ENCODE results near the gene CPA1. TPM values are rescaled to one million over a fixed set of nuclear protein-coding genes. Genes with fewer than 3 reads are reported as not detected.
A peak's percentile ranks its signal among the peaks of the same experiment; 100 is the strongest.

CPA1 gene
- polyA plus RNA-seq, 4 donors, result 0.28 to 12.7 (median 8.9) TPM

DNA sequence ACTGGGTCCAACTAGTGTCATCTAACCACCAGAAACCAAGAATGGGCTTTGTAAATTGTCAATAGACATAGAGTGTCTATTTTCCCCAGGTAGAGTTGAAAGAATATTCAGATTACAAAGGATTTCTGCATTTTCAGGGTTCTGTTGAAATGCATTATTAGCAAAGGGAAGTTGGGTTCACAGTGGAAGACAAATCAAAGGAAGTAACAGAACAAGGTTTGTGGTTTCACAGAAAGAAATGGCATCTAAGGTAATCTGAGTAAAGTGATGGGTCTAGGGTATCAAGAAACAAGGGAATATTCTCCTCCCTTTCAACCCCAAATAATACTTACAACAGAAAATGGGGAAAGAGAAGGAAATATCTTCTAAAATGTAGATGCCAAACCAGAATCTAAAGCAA lies 34.7 kb downstream of the CPA1 start:
- H3K4me3 ChIP-seq (ENCODE audit: low read depth in 1 of 3, low read length in 3 of 3), result no peak overlapping the region
- H3K9me3 ChIP-seq (ENCODE audit: control insufficient read depth in 2 of 2, insufficient read depth in 1 of 2, low read depth in 1 of 2, low read length in 1 of 2), result no peaks in the 10 kb centered on the region
- H3K27ac ChIP-seq (ENCODE audit: low read depth in 1 of 3, low read length in 2 of 3), result no peak overlapping the region
- DNase-seq (no peak), FAIRE-seq (no peak)
- H3K27me3 ChIP-seq (ENCODE audit: control insufficient read depth in 3 of 3, insufficient read depth in 3 of 3, low read length in 3 of 3), result no peaks in the 10 kb centered on the region
- H3K4me1 ChIP-seq (ENCODE audit: control insufficient read depth in 3 of 3, insufficient read depth in 2 of 3, low read depth in 1 of 3, low read length in 2 of 3), result peaks cover 0 to 4% (median 0%) of the 10 kb centered on the region in 3 donors
- H3K36me3 ChIP-seq (ENCODE audit: control insufficient read depth in 3 of 3, insufficient read depth in 2 of 3, low read depth in 1 of 3, low read length in 3 of 3), result peaks cover 0 to 2% (median 0%) of the 10 kb centered on the region in 3 donors

DNA sequence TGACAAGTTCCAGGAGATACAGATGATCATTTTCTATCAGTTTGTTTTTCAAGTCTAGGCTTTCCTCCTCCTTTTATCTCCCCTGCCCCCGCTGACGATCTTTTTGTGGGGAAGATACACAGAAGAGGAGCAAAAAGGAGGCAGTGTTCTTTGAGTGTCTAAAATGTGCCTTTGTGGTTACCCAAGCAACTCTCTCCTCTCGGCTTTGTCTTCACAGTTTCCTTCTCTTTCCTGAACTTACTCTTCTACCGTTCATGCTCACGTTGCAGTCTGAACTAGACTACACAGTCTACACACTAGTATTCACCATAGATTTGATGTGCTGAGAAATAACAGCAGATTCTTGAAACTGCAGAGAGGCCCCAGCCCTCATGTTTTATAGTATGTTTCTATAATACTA lies 36.9 kb downstream of the CPA1 start:
- H3K27ac ChIP-seq (ENCODE audit: low read depth in 1 of 3, low read length in 2 of 3), result no peak overlapping the region
- no peak overlapping the region for H3K4me3 ChIP-seq (ENCODE audit: low read depth in 1 of 3, low read length in 3 of 3)
- H3K27me3 ChIP-seq (ENCODE audit: control insufficient read depth in 3 of 3, insufficient read depth in 3 of 3, low read length in 3 of 3), result no peaks in the 10 kb centered on the region
- H3K4me1 ChIP-seq (ENCODE audit: control insufficient read depth in 3 of 3, insufficient read depth in 2 of 3, low read depth in 1 of 3, low read length in 2 of 3), result peaks cover 0 to 9% (median 0%) of the 10 kb centered on the region in 3 donors
- 55 to 81% (median 61%) methylated on average over 5 of the region's 5 CpGs for WGBS, 3 donors
- FAIRE-seq (no peak), DNase-seq (no peak)
- H3K36me3 ChIP-seq (ENCODE audit: control insufficient read depth in 3 of 3, insufficient read depth in 2 of 3, low read depth in 1 of 3, low read length in 3 of 3), result peaks cover 0 to 3% (median 0%) of the 10 kb centered on the region in 3 donors
- H3K9me3 ChIP-seq (ENCODE audit: control insufficient read depth in 2 of 2, insufficient read depth in 1 of 2, low read depth in 1 of 2, low read length in 1 of 2), result no peaks in the 10 kb centered on the region

DNA sequence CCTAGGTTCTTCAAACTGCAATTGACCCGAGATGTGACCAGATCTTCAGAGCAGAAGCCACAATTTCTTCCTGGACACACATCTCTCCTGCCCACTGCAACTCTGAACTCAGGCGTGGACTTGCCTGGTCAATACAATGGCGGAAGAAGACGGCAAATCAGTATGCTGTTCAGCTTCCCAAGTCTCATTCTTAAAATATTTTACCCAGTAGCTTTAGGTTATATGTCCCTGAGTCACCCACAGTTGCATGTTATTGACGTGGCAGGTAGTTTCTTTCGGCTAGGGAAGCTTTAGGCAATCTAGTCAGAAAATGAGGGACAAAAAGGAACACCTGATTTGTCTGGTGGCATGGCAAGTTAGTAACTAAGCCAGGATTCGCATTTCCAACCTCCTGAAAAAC lies 38.0 kb downstream of the CPA1 start:
- Histone ChIP-seq H3K36me3 (ENCODE audit: control insufficient read depth in 3 of 3, insufficient read depth in 2 of 3, low read depth in 1 of 3, low read length in 3 of 3) (peaks cover 0 to 3% (median 0%) of the 10 kb centered on the region in 3 donors), H3K27ac (ENCODE audit: low read depth in 1 of 3, low read length in 2 of 3) (no peak overlapping the region), H3K27me3 (ENCODE audit: control insufficient read depth in 3 of 3, insufficient read depth in 3 of 3, low read length in 3 of 3) (no peaks in the 10 kb centered on the region), H3K9me3 (ENCODE audit: control insufficient read depth in 2 of 2, insufficient read depth in 1 of 2, low read depth in 1 of 2, low read length in 1 of 2) (no peaks in the 10 kb centered on the region), H3K4me1 (ENCODE audit: control insufficient read depth in 3 of 3, insufficient read depth in 2 of 3, low read depth in 1 of 3, low read length in 2 of 3) (peaks cover 0 to 11% (median 0%) of the 10 kb centered on the region in 3 donors), H3K4me3 (ENCODE audit: low read depth in 1 of 3, low read length in 3 of 3) (no peak overlapping the region)
- DNase-seq (no peak), FAIRE-seq (no peak)
- 96 to 99% (median 98%) methylated on average over 7 of the region's 7 CpGs for WGBS, 3 donors

DNA sequence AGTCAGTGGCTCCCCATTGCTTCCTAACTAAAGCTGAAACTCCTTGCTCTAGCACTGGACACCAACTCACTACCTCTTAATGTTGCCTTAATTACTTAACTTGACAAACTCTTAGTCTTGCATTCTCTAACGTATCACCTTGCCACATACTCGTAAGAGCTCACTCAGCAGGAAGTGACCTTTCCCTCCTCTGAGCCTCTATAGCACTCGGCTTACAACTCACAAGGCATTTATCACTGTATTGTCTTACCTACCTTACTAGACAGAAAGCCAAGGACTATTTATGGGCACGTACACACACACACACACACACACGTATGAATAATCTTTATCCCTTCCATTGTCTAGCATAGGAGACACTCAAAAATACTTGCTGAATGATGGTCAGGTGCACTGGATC lies 39.4 kb downstream of the CPA1 start:
- WGBS, 3 donors, result 37 to 50% (median 48%) methylated on average over 5 of the region's 5 CpGs
- Histone ChIP-seq H3K36me3 (ENCODE audit: control insufficient read depth in 3 of 3, insufficient read depth in 2 of 3, low read depth in 1 of 3, low read length in 3 of 3) (peaks cover 0 to 3% (median 0%) of the 10 kb centered on the region in 3 donors), H3K9me3 (ENCODE audit: control insufficient read depth in 2 of 2, insufficient read depth in 1 of 2, low read depth in 1 of 2, low read length in 1 of 2) (no peaks in the 10 kb centered on the region), H3K4me1 (ENCODE audit: control insufficient read depth in 3 of 3, insufficient read depth in 2 of 3, low read depth in 1 of 3, low read length in 2 of 3) (peaks cover 0 to 11% (median 0%) of the 10 kb centered on the region in 3 donors), H3K27me3 (ENCODE audit: control insufficient read depth in 3 of 3, insufficient read depth in 3 of 3, low read length in 3 of 3) (no peaks in the 10 kb centered on the region), H3K27ac (ENCODE audit: low read depth in 1 of 3, low read length in 2 of 3) (peak overlapping the region in 1 of 3 donors; percentile 51), H3K4me3 (ENCODE audit: low read depth in 1 of 3, low read length in 3 of 3) (no peak overlapping the region)
- peak; percentile 29 to 81 for DNase-seq
- FAIRE-seq, result no peak

DNA sequence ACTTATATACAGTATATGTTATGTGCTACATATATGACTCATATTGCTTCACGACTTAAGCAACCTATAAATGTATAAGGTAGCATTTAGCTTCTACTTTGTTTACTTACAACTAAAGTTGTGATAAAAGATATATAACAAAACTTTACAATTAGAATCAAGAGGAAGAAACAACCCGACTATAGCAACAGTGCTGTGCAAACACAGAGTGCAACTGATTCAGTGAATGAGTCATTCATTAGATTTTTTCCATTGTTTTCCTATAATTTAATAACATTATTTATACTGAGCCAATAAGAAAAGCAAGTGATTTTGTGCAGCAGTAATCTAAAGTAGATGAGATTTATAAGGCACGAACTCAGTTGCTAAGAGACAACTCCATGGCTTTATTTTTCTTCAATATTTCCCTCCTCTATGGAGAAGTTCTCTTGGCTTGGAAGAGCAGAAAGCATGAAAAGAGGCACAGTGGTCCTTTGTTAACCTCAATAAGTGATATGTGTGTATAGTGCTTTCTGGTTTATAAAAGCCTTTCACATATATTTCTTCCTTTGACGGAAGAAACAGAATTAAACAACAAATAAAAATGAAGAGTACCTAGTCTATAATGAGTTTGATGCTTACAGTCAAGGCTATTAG lies 40.8 kb downstream of the CPA1 start:
- DNase-seq (no peak), FAIRE-seq (no peak)
- Histone ChIP-seq H3K4me3 (ENCODE audit: low read depth in 1 of 3, low read length in 3 of 3) (no peak overlapping the region), H3K36me3 (ENCODE audit: control insufficient read depth in 3 of 3, insufficient read depth in 2 of 3, low read depth in 1 of 3, low read length in 3 of 3) (peaks cover 0 to 3% (median 0%) of the 10 kb centered on the region in 3 donors), H3K9me3 (ENCODE audit: control insufficient read depth in 2 of 2, insufficient read depth in 1 of 2, low read depth in 1 of 2, low read length in 1 of 2) (no peaks in the 10 kb centered on the region), H3K4me1 (ENCODE audit: control insufficient read depth in 3 of 3, insufficient read depth in 2 of 3, low read depth in 1 of 3, low read length in 2 of 3) (peaks cover 0 to 11% (median 0%) of the 10 kb centered on the region in 3 donors), H3K27ac (ENCODE audit: low read depth in 1 of 3, low read length in 2 of 3) (peak overlapping the region in 1 of 3 donors; percentile 26), H3K27me3 (ENCODE audit: control insufficient read depth in 3 of 3, insufficient read depth in 3 of 3, low read length in 3 of 3) (no peaks in the 10 kb centered on the region)
- 65 to 78% (median 75%) methylated on average over 4 of the region's 4 CpGs for WGBS, 3 donors

DNA sequence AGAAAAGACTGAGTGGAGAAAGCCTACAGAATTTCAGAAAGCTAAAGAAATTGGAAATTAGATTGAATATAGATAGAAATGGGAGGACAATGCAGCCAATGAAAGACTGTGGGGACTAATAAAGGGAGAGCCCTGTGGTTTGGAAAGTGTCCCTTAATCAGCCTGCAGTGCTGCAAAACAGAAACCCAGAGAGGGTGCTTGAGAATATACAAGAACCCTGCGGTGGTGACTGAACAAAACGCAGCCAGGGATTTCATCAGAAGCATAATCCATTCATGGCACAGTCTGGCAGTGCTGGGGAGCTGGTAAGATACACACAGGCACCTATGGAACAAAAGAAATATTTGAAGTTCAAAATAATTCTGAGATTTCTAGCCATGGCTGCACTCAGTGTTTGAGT lies 41.4 kb downstream of the CPA1 start:
- Histone ChIP-seq H3K9me3 (ENCODE audit: control insufficient read depth in 2 of 2, insufficient read depth in 1 of 2, low read depth in 1 of 2, low read length in 1 of 2) (no peaks in the 10 kb centered on the region), H3K27ac (ENCODE audit: low read depth in 1 of 3, low read length in 2 of 3) (peak overlapping the region in 1 of 3 donors; percentile 26), H3K27me3 (ENCODE audit: control insufficient read depth in 3 of 3, insufficient read depth in 3 of 3, low read length in 3 of 3) (no peaks in the 10 kb centered on the region), H3K36me3 (ENCODE audit: control insufficient read depth in 3 of 3, insufficient read depth in 2 of 3, low read depth in 1 of 3, low read length in 3 of 3) (peaks cover 0 to 3% (median 0%) of the 10 kb centered on the region in 3 donors), H3K4me1 (ENCODE audit: control insufficient read depth in 3 of 3, insufficient read depth in 2 of 3, low read depth in 1 of 3, low read length in 2 of 3) (peaks cover 0 to 11% (median 0%) of the 10 kb centered on the region in 3 donors), H3K4me3 (ENCODE audit: low read depth in 1 of 3, low read length in 3 of 3) (no peak overlapping the region)
- DNase-seq (no peak), FAIRE-seq (no peak)
- 41 to 70% (median 67%) methylated on average over 2 of the region's 2 CpGs for WGBS, 3 donors

DNA sequence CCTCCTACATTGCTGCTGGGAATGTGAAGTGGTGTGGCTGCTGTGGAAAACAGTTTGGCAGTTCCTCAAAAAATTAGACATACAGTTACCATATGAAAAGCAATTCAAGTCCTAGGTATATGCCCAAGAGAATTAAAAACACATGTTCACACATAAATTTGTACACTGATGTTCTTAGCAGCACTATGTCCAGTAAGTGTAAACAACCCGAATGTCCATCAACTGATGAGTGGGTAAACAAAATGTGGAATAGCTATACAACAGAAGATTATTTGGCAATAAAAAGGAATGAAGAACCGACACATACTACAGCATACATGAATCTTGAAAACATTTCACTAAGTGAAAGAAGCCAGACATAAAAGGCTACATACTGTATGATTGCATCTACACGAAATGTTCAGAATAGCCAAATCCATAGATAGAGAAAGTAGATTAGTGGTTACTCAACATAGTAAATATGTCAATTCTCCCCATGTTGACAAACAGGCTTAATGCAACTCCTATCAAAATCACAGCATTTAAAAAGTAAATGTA lies 43.3 kb downstream of the CPA1 start:
- DNase-seq, result no peak
- Histone ChIP-seq H3K4me1 (ENCODE audit: control insufficient read depth in 3 of 3, insufficient read depth in 2 of 3, low read depth in 1 of 3, low read length in 2 of 3) (peaks cover 0 to 11% (median 0%) of the 10 kb centered on the region in 3 donors), H3K4me3 (ENCODE audit: low read depth in 1 of 3, low read length in 3 of 3) (no peak overlapping the region), H3K36me3 (ENCODE audit: control insufficient read depth in 3 of 3, insufficient read depth in 2 of 3, low read depth in 1 of 3, low read length in 3 of 3) (peaks cover 0 to 3% (median 0%) of the 10 kb centered on the region in 3 donors), H3K27me3 (ENCODE audit: control insufficient read depth in 3 of 3, insufficient read depth in 3 of 3, low read length in 3 of 3) (no peaks in the 10 kb centered on the region), H3K27ac (ENCODE audit: low read depth in 1 of 3, low read length in 2 of 3) (no peak overlapping the region), H3K9me3 (ENCODE audit: control insufficient read depth in 2 of 2, insufficient read depth in 1 of 2, low read depth in 1 of 2, low read length in 1 of 2) (no peaks in the 10 kb centered on the region)
- WGBS, 3 donors, result 77 to 91% (median 90%) methylated on average over 3 of the region's 3 CpGs
- no peak for FAIRE-seq

DNA sequence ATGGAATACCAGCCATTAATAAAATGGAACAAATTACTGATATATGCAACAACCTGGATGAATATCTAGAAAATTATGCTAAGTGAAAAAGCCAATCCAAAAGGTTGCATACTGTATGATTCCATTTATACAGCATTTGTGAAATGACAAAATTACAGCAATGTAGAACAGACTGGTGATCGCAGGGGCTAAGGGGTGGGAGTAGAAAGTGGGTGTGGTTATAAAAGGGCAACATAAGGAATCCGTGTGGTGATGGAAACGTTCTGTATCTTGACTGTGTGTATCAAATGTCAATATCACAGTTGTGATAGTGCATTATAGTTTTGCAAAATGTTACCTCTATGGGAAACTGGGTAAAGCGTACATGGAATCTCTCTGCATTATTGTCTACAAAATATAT lies 45.5 kb downstream of the CPA1 start:
- no peaks in the 10 kb centered on the region for H3K36me3 ChIP-seq (ENCODE audit: control insufficient read depth in 3 of 3, insufficient read depth in 2 of 3, low read depth in 1 of 3, low read length in 3 of 3)
- H3K27me3 ChIP-seq (ENCODE audit: control insufficient read depth in 3 of 3, insufficient read depth in 3 of 3, low read length in 3 of 3), result no peaks in the 10 kb centered on the region
- no peak for DNase-seq
- 75 to 80% (median 78%) methylated on average over 4 of the region's 4 CpGs for WGBS, 3 donors
- no peaks in the 10 kb centered on the region for H3K9me3 ChIP-seq (ENCODE audit: control insufficient read depth in 2 of 2, insufficient read depth in 1 of 2, low read depth in 1 of 2, low read length in 1 of 2)
- FAIRE-seq, result no peak
- H3K27ac ChIP-seq (ENCODE audit: low read depth in 1 of 3, low read length in 2 of 3), result no peak overlapping the region
- peaks cover 0 to 7% (median 0%) of the 10 kb centered on the region in 3 donors for H3K4me1 ChIP-seq (ENCODE audit: control insufficient read depth in 3 of 3, insufficient read depth in 2 of 3, low read depth in 1 of 3, low read length in 2 of 3)
- no peak overlapping the region for H3K4me3 ChIP-seq (ENCODE audit: low read depth in 1 of 3, low read length in 3 of 3)

Measured in small intestine (tissue), 7 donors.